Mammary epithelial cell (primary cell): ENCODE measurements around the gene CLNK.

Source experiments
- CTCF ChIP-seq, 2 donors: IDR thresholded peaks in 1 of 2; conservative IDR thresholded peaks in 1 of 2; 2 replicates each; pipeline ENCODE4 v1.5.1; 2011 to 2012; ENCODE audit warnings: inconsistent platforms in 2 of 2, low read length in 2 of 2, mild to moderate bottlenecking in 2 of 2, control low read depth in 1 of 2, low read depth in 1 of 2; ENCODE audit not compliant: insufficient read depth in 1 of 2; ENCODE audit errors: extremely low read depth in 1 of 2
- EZH2 ChIP-seq: IDR thresholded peaks from 2 replicates; pipeline ENCODE4 v1.6.1; 2012; ENCODE audit warnings: low read length, inconsistent platforms, borderline replicate concordance

DNA sequence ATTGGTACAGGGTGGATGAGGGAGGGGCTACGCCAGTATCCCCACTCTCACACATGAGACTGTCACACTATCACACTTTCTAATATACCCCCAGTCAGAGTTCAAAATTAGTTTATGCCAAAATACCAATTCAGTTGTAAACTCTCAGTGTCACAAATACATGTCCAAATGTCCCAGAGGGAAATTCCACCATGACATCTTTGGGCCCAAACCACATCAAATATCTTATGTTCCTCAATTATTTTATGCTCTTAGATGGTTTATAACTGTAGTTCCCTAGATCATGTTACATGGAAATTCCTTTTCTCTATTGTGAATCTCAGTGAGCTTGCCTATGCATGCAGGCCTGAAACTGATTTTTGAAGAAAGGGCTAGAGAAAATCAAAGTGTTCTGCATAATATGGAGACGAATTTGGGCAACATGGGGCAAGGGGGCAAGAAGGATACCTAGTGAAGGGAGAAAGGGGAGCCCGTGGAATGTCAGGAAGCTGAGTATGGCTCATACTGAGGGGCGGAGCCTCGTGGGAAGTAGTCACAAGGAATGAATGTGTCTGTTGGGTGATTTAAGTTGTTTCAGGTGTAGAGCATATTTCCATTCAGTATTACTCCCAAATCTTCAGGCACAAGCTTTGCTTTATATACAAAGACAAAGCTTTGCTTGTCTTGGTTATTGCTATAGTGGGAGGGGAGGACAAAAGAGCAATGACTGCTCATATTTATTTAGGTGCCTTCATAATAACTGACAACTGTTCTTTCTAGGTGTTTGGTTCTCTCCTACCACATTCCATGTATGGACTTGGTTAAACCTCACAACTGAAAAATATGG, 40.8 kb downstream of the CLNK start:
- TF ChIP-seq CTCF (conservative IDR thresholded peaks at IDR 0.05 in 1 of 2, IDR thresholded peaks at IDR 0.05 in 1 of 2; ENCODE audit: extremely low read depth in 1 of 2, insufficient read depth in 1 of 2, low read depth in 1 of 2, low read length in 2 of 2) (no peak), EZH2 (no peak)
